ENCODE measurements around the gene SLC16A3.

The SLC16A3 gene

DNA sequence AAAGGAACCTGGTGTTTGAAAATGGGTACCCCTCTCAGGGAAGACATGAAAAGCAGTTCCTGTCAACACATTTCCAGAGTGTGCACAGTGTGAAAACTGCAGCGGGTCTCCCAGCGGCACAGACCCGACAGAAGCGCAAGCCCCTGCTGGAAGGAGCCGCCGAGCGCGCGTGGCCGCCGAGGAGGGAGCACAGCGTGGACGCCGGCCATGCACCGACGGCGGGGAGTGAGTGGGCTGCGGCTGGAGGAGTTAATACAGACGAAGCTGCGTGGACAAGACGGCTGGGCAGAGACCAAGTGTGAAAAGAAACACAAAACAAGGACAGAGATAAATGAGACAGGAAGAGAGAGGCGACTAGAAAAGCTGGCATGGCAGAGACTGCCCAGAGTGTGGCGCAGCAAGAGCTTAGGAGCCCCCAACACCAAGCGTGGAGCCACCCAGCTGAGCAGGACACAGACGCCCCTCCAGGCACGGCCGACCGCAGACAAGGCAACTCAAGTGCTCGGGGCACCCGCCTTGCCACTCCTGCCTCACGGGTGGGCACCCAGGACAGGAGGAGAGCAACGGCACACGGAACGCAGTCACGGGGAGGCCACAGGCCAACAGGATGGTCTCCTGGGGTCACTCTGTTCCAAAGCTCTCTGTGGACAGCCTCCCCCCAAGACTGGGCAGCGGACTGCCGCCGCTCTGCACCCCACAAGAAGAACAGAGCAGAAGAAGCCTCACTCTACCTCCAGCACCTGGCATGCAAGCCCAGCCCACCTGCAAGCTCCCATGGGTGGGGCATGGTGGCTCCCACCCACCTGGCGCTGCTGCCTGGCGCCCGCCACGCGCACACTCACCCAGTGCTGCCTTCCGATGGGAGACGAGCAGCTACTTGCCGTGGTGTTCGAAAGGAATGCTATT lies 16.5 kb downstream of the SLC16A3 start:
- Histone ChIP-seq H3K4me3 (ENCODE audit: low read length, poor library complexity, severe bottlenecking) (no peak overlapping the region), H2AFZ (ENCODE audit: low read length) (no peak overlapping the region), H3K4me1 (ENCODE audit: insufficient read depth, low read length, poor library complexity, severe bottlenecking) (peaks cover 7% of the 10 kb centered on the region), H3K79me2 (ENCODE audit: insufficient read depth, low read length) (peaks cover 61% of the 10 kb centered on the region; the same call in 1 of the 2 replicates), H3K27me3 (ENCODE audit: insufficient read depth, low read length, poor library complexity, severe bottlenecking) (no peaks in the 10 kb centered on the region), H3K9me2 (replicated peaks; ENCODE audit: low read depth, low read length) (no peaks in the 10 kb centered on the region), H4K20me1 (ENCODE audit: insufficient read depth, low read length, poor library complexity, severe bottlenecking) (peaks cover 93% of the 10 kb centered on the region), H3K36me3 (ENCODE audit: insufficient read depth, low read length) (peaks cover 77% of the 10 kb centered on the region; the same call in 1 of the 2 replicates), H3K9ac (ENCODE audit: low read depth, low read length, poor library complexity, severe bottlenecking) (no peak overlapping the region), H3K9me3 (ENCODE audit: insufficient read depth, low read depth, low read length) (no peaks in the 10 kb centered on the region), H3K4me2 (ENCODE audit: low read depth, low read length, poor library complexity, severe bottlenecking) (no peak overlapping the region), H3F3A (ENCODE audit: low read depth) (no peaks in the 10 kb centered on the region)
- TF ChIP-seq, protein P1, sequence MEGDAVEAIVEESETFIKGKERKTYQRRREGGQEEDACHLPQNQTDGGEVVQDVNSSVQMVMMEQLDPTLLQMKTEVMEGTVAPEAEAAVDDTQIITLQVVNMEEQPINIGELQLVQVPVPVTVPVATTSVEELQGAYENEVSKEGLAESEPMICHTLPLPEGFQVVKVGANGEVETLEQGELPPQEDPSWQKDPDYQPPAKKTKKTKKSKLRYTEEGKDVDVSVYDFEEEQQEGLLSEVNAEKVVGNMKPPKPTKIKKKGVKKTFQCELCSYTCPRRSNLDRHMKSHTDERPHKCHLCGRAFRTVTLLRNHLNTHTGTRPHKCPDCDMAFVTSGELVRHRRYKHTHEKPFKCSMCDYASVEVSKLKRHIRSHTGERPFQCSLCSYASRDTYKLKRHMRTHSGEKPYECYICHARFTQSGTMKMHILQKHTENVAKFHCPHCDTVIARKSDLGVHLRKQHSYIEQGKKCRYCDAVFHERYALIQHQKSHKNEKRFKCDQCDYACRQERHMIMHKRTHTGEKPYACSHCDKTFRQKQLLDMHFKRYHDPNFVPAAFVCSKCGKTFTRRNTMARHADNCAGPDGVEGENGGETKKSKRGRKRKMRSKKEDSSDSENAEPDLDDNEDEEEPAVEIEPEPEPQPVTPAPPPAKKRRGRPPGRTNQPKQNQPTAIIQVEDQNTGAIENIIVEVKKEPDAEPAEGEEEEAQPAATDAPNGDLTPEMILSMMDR (conservative IDR thresholded peaks at IDR 0.05; ENCODE audit: low read length) = no peak
- no peak for TF ChIP-seq EZH2phosphoT487 (IDR thresholded peaks at IDR 0.05; ENCODE audit: borderline replicate concordance)

DNA sequence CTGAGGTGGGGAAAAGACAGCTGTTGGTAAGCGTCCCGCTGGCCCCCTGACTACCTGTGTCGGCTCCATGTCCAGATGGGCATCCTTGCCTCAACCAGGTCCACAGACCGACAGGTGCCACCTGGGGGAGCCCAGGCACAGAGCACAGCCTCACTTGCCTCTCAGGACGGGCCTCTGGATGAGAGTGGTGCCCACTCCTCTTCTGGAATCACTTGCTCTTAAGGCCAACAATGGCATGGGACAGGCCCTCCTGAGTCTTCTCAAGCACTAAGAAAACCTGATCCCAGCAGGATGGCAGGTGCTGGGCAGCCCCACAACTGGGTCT lies 17.2 kb downstream of the SLC16A3 start:
- Histone ChIP-seq H2AFZ (ENCODE audit: low read length) (no peak overlapping the region), H3K9me2 (replicated peaks; ENCODE audit: low read depth, low read length) (no peaks in the 10 kb centered on the region), H3F3A (ENCODE audit: low read depth) (no peaks in the 10 kb centered on the region), H3K9me3 (ENCODE audit: insufficient read depth, low read depth, low read length) (no peaks in the 10 kb centered on the region), H3K9ac (ENCODE audit: low read depth, low read length, poor library complexity, severe bottlenecking) (no peak overlapping the region), H4K20me1 (ENCODE audit: insufficient read depth, low read length, poor library complexity, severe bottlenecking) (peaks cover 92% of the 10 kb centered on the region), H3K27me3 (ENCODE audit: insufficient read depth, low read length, poor library complexity, severe bottlenecking) (no peaks in the 10 kb centered on the region), H3K36me3 (ENCODE audit: insufficient read depth, low read length) (peaks cover 84% of the 10 kb centered on the region; the same call in 1 of the 2 replicates), H3K79me2 (ENCODE audit: insufficient read depth, low read length) (peaks cover 62% of the 10 kb centered on the region; the same call in 1 of the 2 replicates), H3K4me2 (ENCODE audit: low read depth, low read length, poor library complexity, severe bottlenecking) (no peak overlapping the region), H3K4me1 (ENCODE audit: insufficient read depth, low read length, poor library complexity, severe bottlenecking) (peaks cover 7% of the 10 kb centered on the region), H3K4me3 (ENCODE audit: low read length, poor library complexity, severe bottlenecking) (no peak overlapping the region)
- TF ChIP-seq, protein P1 (conservative IDR thresholded peaks at IDR 0.05; ENCODE audit: low read length) = no peak
- no peak for TF ChIP-seq EZH2phosphoT487 (IDR thresholded peaks at IDR 0.05; ENCODE audit: borderline replicate concordance)

DNA sequence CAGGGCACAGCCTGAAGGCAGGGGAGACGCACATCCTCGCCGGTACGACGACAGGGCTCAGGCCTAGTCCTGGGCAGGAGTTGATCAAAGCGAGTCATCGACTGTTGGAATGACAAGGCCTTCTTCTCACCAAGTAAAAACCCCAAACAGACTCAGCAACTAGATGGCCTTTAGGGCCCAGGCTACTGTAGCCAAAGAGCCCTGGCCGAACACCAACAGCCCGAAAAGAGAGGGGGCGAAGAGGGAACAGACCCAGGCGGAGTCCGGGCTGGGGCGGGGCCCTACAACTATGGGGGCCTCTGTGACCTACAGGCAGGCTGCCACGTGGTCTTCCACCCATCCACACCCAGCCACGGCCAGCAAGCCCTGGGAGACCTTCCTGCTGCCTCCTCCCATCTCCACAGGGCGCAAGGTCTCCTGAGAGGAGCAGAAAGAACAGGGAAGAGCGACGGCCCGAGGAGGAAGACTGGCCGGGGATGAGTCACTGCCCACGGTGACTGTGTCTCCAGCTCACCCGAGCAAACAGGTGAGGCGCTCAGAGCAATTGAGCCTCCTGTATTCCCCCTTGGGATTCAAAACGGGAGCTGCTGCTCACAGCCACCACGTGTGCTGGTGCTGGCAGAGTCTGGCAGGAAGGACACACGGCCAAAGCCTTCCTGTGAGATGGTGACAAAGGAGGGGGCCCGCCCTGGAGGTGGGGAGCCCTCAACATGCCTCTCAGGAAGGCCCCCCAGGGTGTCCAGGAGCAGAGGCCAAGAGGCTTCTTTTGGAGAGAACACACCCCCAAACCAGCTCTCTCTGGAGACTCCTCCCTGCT lies 17.7 kb downstream of the SLC16A3 start:
- H3K4me3 ChIP-seq (ENCODE audit: low read length, poor library complexity, severe bottlenecking) = no peak overlapping the region
- no peaks in the 10 kb centered on the region for H3K9me2 ChIP-seq (replicated peaks; ENCODE audit: low read depth, low read length)
- no peaks in the 10 kb centered on the region for H3F3A ChIP-seq (ENCODE audit: low read depth)
- peak overlapping the region; percentile 24 for H3K9ac ChIP-seq (ENCODE audit: low read depth, low read length, poor library complexity, severe bottlenecking)
- peaks cover 89% of the 10 kb centered on the region; the same call in 1 of the 2 replicates for H3K36me3 ChIP-seq (ENCODE audit: insufficient read depth, low read length)
- peak overlapping the region; percentile 23 for H3K4me2 ChIP-seq (ENCODE audit: low read depth, low read length, poor library complexity, severe bottlenecking)
- H3K9me3 ChIP-seq (ENCODE audit: insufficient read depth, low read depth, low read length) = no peaks in the 10 kb centered on the region
- H3K79me2 ChIP-seq (ENCODE audit: insufficient read depth, low read length) = peaks cover 68% of the 10 kb centered on the region
- H3K4me1 ChIP-seq (ENCODE audit: insufficient read depth, low read length, poor library complexity, severe bottlenecking) = peaks cover 7% of the 10 kb centered on the region
- no peaks in the 10 kb centered on the region for H3K27me3 ChIP-seq (ENCODE audit: insufficient read depth, low read length, poor library complexity, severe bottlenecking)
- TF ChIP-seq, protein P1 (conservative IDR thresholded peaks at IDR 0.05; ENCODE audit: low read length) = no peak
- no peak for TF ChIP-seq EZH2phosphoT487 (IDR thresholded peaks at IDR 0.05; ENCODE audit: borderline replicate concordance)
- peaks cover 90% of the 10 kb centered on the region for H4K20me1 ChIP-seq (ENCODE audit: insufficient read depth, low read length, poor library complexity, severe bottlenecking)
- H2AFZ ChIP-seq (ENCODE audit: low read length) = no peak overlapping the region
